GM12874 (cell line): Measurements from ENCODE around the gene CGNL1.

ENCODE experiments used
- CTCF ChIP-seq: IDR thresholded peaks from 2 replicates; pipeline ENCODE4 v1.5.1; 2011; ENCODE audit warnings: low read depth, mild to moderate bottlenecking, control low read depth, low read length, moderate library complexity; ENCODE audit not compliant: insufficient read depth

CGNL1 gene

GRCh38 chr15:57509965-57510364, 133.7 kb downstream of the CGNL1 start:
- TF ChIP-seq CTCF, result no peak

GRCh38 chr15:57510647-57511046, 134.3 kb downstream of the CGNL1 start:
- no peak for TF ChIP-seq CTCF

- TF ChIP-seq CTCF, result no peak
These were observed 140.2 kb downstream of the CGNL1 start for GRCh38 chr15:57516327-57517029.

GRCh38 chr15:57517030-57517671, 140.8 kb downstream of the CGNL1 start:
- no peak for TF ChIP-seq CTCF

- TF ChIP-seq CTCF, result no peak
These were observed 142.6 kb downstream of the CGNL1 start for GRCh38 chr15:57518779-57519405.

GRCh38 chr15:57519806-57520205, 143.5 kb downstream of the CGNL1 start:
- no peak for TF ChIP-seq CTCF

- no peak for TF ChIP-seq CTCF
These were observed 145.2 kb downstream of the CGNL1 start for GRCh38 chr15:57521503-57521902.
